K562 (cell line): Measurements from ENCODE around the gene ARMC6. TPM values are rescaled to one million over a fixed set of nuclear protein-coding genes. Genes with fewer than 3 reads are reported as not detected.

ENCODE experiments used
- ATAC-seq: fragments of 200-7000 bp; cut with Tn5 transposase; 3 replicates; pipeline ENCODE4 v1.9.1; 2020; ENCODE audit warnings: moderate library complexity
- BruUV-seq: library from RNA; stranded (reverse); fragments of 400-500 nt; replicated peaks from 2 replicates; lab custom pipeline; 2021; lab: Mats Ljungman, UMichigan
- CTCF ChIA-PET: fragments of 300-600 bp; formaldehyde crosslinking; extraction: SDS; loops from one replicate; lab custom pipeline; 2021; ENCODE audit warnings: low intra/inter-chr PET ratio; lab: Yijun Ruan, JAX
- POLR2A ChIA-PET: fragments of 300-600, 350-650 bp; sonication (Branson Sonifier 250); formaldehyde crosslinking; extraction: SDS; loops from one replicate; lab custom pipeline; 2021; ENCODE audit warnings: antibody characterized with exemption, inconsistent platforms; lab: Yijun Ruan, JAX
- DNase-seq, 4 experiments: peaks; one replicate each; pipeline versions ENCODE4 v3.0.0 to v3.0.0-alpha.2; 2011 to 2018; ENCODE audit warnings: low spot score in 3 of 4, mixed read lengths in 3 of 4; ENCODE audit errors: extremely low read depth in 1 of 4
- FAIRE-seq: peaks from 2 replicates; lab custom pipeline; 2011; peaks lifted over from hg19 to GRCh38; lab: Jason Lieb, UNC
- H2AFZ ChIP-seq: 2 replicates; pipeline ENCODE4 v1.6.0; 2011; ENCODE audit warnings: low read depth, low read length, control low read depth, inconsistent platforms
- H3K27ac ChIP-seq: fragments of 200-600 bp; 3 replicates; pipeline ENCODE4 v1.8.0; 2011; ENCODE audit warnings: low read depth, mild to moderate bottlenecking, control low read depth, inconsistent platforms, low read length, moderate library complexity, mixed read lengths; ENCODE audit errors: extremely low read depth
- H3K27me3 ChIP-seq, 2 experiments: fragments of 300-600 bp in 1 of 2; 2 replicates in 1 of 2; 3 replicates in 1 of 2; pipeline versions ENCODE4 v1.6.0 to v1.8.0; 2011; ENCODE audit warnings: inconsistent platforms in 2 of 2, low read length in 2 of 2, mild to moderate bottlenecking in 1 of 2, mixed read lengths in 1 of 2, moderate library complexity in 1 of 2; ENCODE audit not compliant: control insufficient read depth in 2 of 2, insufficient read depth in 2 of 2
- H3K36me3 ChIP-seq: fragments of 300-600 bp; 3 replicates; pipeline ENCODE4 v1.8.0; 2011; ENCODE audit warnings: mild to moderate bottlenecking, low read length, inconsistent platforms; ENCODE audit not compliant: control insufficient read depth, insufficient read depth
- H3K4me1 ChIP-seq, 2 experiments: fragments of 200-600 bp in 1 of 2; replicated peaks in 1 of 2; 2 replicates in 1 of 2; 3 replicates in 1 of 2; pipeline versions ENCODE4 v1.5.1 to v1.8.0; 2011; ENCODE audit warnings: inconsistent platforms in 2 of 2, low read length in 2 of 2, mild to moderate bottlenecking in 1 of 2, mixed read lengths in 1 of 2, moderate library complexity in 1 of 2; ENCODE audit not compliant: control insufficient read depth in 2 of 2, insufficient read depth in 2 of 2
- H3K4me2 ChIP-seq: 2 replicates; pipeline ENCODE4 v1.6.1; 2011; ENCODE audit warnings: low read length, control low read depth, inconsistent platforms, mixed read lengths; ENCODE audit not compliant: insufficient read depth
- H3K4me3 ChIP-seq: fragments of 200-600 bp; sonication (generic), shearing (Covaris generic); 2 replicates; pipeline ENCODE4 v1.5.1; 2016; ENCODE audit warnings: control low read depth, inconsistent platforms
- H3K79me2 ChIP-seq: fragments of 200-600 bp; 3 replicates; pipeline ENCODE4 v1.8.0; 2011; ENCODE audit warnings: low read length, inconsistent platforms; ENCODE audit not compliant: control insufficient read depth, insufficient read depth
- H3K9ac ChIP-seq, 2 experiments: 2 replicates each; pipeline versions ENCODE4 v1.6.0 to v1.6.1; 2011; ENCODE audit warnings: low read depth in 2 of 2, low read length in 2 of 2, control low read depth in 1 of 2, inconsistent platforms in 1 of 2, mild to moderate bottlenecking in 1 of 2, mixed read lengths in 1 of 2; ENCODE audit not compliant: insufficient read depth in 1 of 2
- H3K9me1 ChIP-seq: one replicate; pipeline ENCODE4 v1.6.0; 2011; ENCODE audit warnings: inconsistent platforms, mild to moderate bottlenecking, low read length, moderate library complexity; ENCODE audit not compliant: control insufficient read depth, insufficient read depth
- H3K9me3 ChIP-seq: replicated peaks from 2 replicates; pipeline ENCODE4 v1.5.1; 2011; ENCODE audit warnings: low read depth, low read length, inconsistent platforms; ENCODE audit not compliant: control insufficient read depth, insufficient read depth
- H4K20me1 ChIP-seq: replicated peaks from 2 replicates; pipeline ENCODE4 v1.6.1; 2011; ENCODE audit warnings: low read length, inconsistent platforms, mixed read lengths; ENCODE audit not compliant: control insufficient read depth, insufficient read depth
- CBX2 ChIP-seq: fragments of 200-600 bp; sonication (generic); IDR thresholded peaks from one replicate; pipeline ENCODE4 v1.6.1; 2012; ENCODE audit warnings: mild to moderate bottlenecking, low read length, inconsistent platforms; ENCODE audit not compliant: insufficient read depth, poor library complexity, severe bottlenecking
- GTF2A2 ChIP-seq: IDR thresholded peaks from 2 replicates; pipeline ENCODE4 v1.6.1; 2016; ENCODE audit warnings: mild to moderate bottlenecking, missing genetic modification characterization, missing compliant biosample characterization
- NFIC ChIP-seq: fragments of 450-650 bp; IDR thresholded peaks from 2 replicates; pipeline ENCODE4 v1.6.1; 2017; ENCODE audit warnings: mild to moderate bottlenecking, inconsistent platforms
- NFIX ChIP-seq: fragments of 250-450 bp; sonication (Bioruptor Pico); IDR thresholded peaks from 2 replicates; pipeline ENCODE4 v1.4.0; 2020; ENCODE audit warnings: low read depth, mild to moderate bottlenecking, moderate library complexity
- RBFOX2 ChIP-seq: fragments of 200-400 bp; formaldehyde crosslinking; IDR thresholded peaks from 2 replicates; pipeline ENCODE4 v1.6.1; 2017; ENCODE audit warnings: low read depth, mild to moderate bottlenecking, low read length, moderate library complexity
- TFAP4 ChIP-seq: sonication (generic); formaldehyde crosslinking; IDR thresholded peaks from 2 replicates; pipeline ENCODE4 v1.8.0; 2022; ENCODE audit warnings: missing genetic modification reagents, mild to moderate bottlenecking, moderate library complexity, borderline replicate concordance
- WGBS: fragments of 100-300 bp; shearing (Covaris generic); methylation state at CpG from one replicate; pipeline ENCODE4 v1.1.6; 2016; ENCODE audit warnings: low coverage, mixed read lengths; ENCODE audit not compliant: insufficient coverage; ENCODE audit errors: missing lambda C conversion rate; 5-methylcytosine and 5-hydroxymethylcytosine counted together
- in situ Hi-C: fragments of 300-500 bp; cut with MboI; formaldehyde crosslinking; loops from 4 replicates; pipeline ENCODE4 v1.15.0; 2018; ENCODE audit warnings: inconsistent platforms, mixed read lengths
- intact Hi-C: fragments of 100-400 bp; cut with micrococcal nuclease; formaldehyde crosslinking; loops from 2 replicates; pipeline ENCODE4 v1.14.2; 2022
- polyA plus RNA-seq, 8 experiments: library from polyadenylated mRNA; depleted of rRNA in 4 of 8; stranded (reverse) in 5 of 8; unstranded in 3 of 8; fragments of >200 nt; fragmentation: Nextera tagmentation in 2 of 8; fragmentation: Illumina TruSeq in 1 of 8; extraction: Ambion mirVana in 2 of 8; extraction: Trizol in 1 of 8; gene quantifications; 2 replicates each; pipeline versions ENCODE4 v1.2.1 to v1.2.3, GENCODE V29; 2011 to 2014; ENCODE audit warnings: inconsistent platforms in 1 of 8, missing spikeins in 1 of 8
- total RNA-seq, 7 experiments: library from RNA; depleted of rRNA in 6 of 7; stranded (reverse); fragments of >200 nt in 6 of 7; fragmentation: Illumina TruSeq in 2 of 7; extraction: Trizol in 2 of 7; gene quantifications; 2 replicates each; pipeline versions ENCODE4 v1.2.1 to v1.2.3, GENCODE V29; 2011 to 2021; ENCODE audit warnings: low replicate concordance in 1 of 7

Gene ARMC6
- total and polyA plus RNA-seq, 9 of the 15 experiments (the other 6 are each of a cell fraction or from before 2014, with no cell fraction given), result 2.1 to 93.4 (median 63.6) TPM

- TF ChIP-seq NFIC (peak; percentile 94), RBFOX2 (0 out of 2 replicates have a peak, but pooled peaks have one; percentile 48), NFIX (CRISPR knock-in tag) (peak; percentile 62), CBX2 (no peak), GTF2A2 (tag) (no peak), TFAP4 (0 out of 2 replicates have a peak, but pooled peaks have one; percentile 12)
- ChIA-PET POLR2A (interaction anchor here (0.5 kb wide), 1 partner anchor 80 kb away, joined by 3 read pairs; no protein-coding TSS in a partner anchor), CTCF (no interaction called here)
- intact Hi-C loops (loop anchor here (10.0 kb wide), 1 partner anchor 268 kb away; the partner anchor contains the start of genes MAU2 and SUGP1), in situ Hi-C loops (loop anchor here (5.0 kb wide), 1 partner anchor 81 kb away; the partner anchor contains the start of gene TMEM161A)
- Histone ChIP-seq H3K9me1 (peaks cover 7% of the 10 kb centered on the region), H3K4me3 (no peak overlapping the region), H3K4me2 (no peak overlapping the region), H3K4me1 (peaks cover 32 to 77% of the 10 kb centered on the region in 2 experiments), H3K9me3 (no peaks in the 10 kb centered on the region), H3K27me3 (no peaks in the 10 kb centered on the region), H3K9ac (peak overlapping the region in 1 of 2 experiments; percentile 70; a peak in 1 of 4 replicates), H3K79me2 (peaks cover 26% of the 10 kb centered on the region), H3K36me3 (peaks cover 79% of the 10 kb centered on the region), H4K20me1 (0 out of 2 replicates have a peak, but pooled peaks cover 4% of the 10 kb centered on the region), H3K27ac (no peak overlapping the region), H2AFZ (no peak overlapping the region)
- ATAC-seq (no peak), DNase-seq (no peak), FAIRE-seq (no peak)
- BruUV-seq, result no TSS peak
- 69% methylated on average over 9 of the region's 9 CpGs for WGBS
Observed at GRCh38 chr19:19056636-19057275, 23.4 kb downstream of the ARMC6 start.
